GM21786 (cell line): ENCODE measurements around the gene PTPN12.

Experiments used
- ATAC-seq: cut with Tn5 transposase; IDR thresholded peaks from one replicate; pipeline ENCODE4 v1.9.1; 2021; ENCODE audit not compliant: unreplicated experiment

PTPN12 gene

GRCh38 chr7:77658928-77659327 lies 121.8 kb downstream of the PTPN12 start:
- ATAC-seq = no peak

- ATAC-seq = no peak
These were observed 124.7 kb downstream of the PTPN12 start for GRCh38 chr7:77661816-77662215.

- no peak for ATAC-seq
These were observed 125.8 kb downstream of the PTPN12 start for GRCh38 chr7:77662869-77663268.

GRCh38 chr7:77664715-77665114 lies 127.6 kb downstream of the PTPN12 start:
- ATAC-seq = no peak

GRCh38 chr7:77665161-77665560 lies 128.1 kb downstream of the PTPN12 start:
- no peak for ATAC-seq

GRCh38 chr7:77667459-77668086 lies 130.5 kb downstream of the PTPN12 start:
- ATAC-seq = no peak

- ATAC-seq = no peak
These were observed 137.8 kb downstream of the PTPN12 start for GRCh38 chr7:77674878-77675277.

GRCh38 chr7:77679608-77680007 lies 142.5 kb downstream of the PTPN12 start:
- ATAC-seq = no peak

GRCh38 chr7:77680266-77680665 lies 143.2 kb downstream of the PTPN12 start:
- ATAC-seq = no peak

- no peak for ATAC-seq
These were observed 146.9 kb downstream of the PTPN12 start for GRCh38 chr7:77684030-77684429.

- ATAC-seq = no peak
These were observed 148.1 kb downstream of the PTPN12 start for GRCh38 chr7:77685233-77685632.

- ATAC-seq = no peak
These were observed 150.1 kb downstream of the PTPN12 start for GRCh38 chr7:77687100-77687746.

- no peak for ATAC-seq
These were observed 150.7 kb downstream of the PTPN12 start for GRCh38 chr7:77687747-77688144.
